ENCODE measurements around the gene RAB5B. TPM values are rescaled to one million over a fixed set of nuclear protein-coding genes. Genes with fewer than 3 reads are reported as not detected.
"Not testable (repeated sequence)": the region's sequence is repeated elsewhere in the genome, so short reads cannot be mapped to it uniquely, and the experiment has no call there.

RAB5B gene
- total RNA-seq, 1 donor from 2014 or later, result 51.0 TPM

DNA sequence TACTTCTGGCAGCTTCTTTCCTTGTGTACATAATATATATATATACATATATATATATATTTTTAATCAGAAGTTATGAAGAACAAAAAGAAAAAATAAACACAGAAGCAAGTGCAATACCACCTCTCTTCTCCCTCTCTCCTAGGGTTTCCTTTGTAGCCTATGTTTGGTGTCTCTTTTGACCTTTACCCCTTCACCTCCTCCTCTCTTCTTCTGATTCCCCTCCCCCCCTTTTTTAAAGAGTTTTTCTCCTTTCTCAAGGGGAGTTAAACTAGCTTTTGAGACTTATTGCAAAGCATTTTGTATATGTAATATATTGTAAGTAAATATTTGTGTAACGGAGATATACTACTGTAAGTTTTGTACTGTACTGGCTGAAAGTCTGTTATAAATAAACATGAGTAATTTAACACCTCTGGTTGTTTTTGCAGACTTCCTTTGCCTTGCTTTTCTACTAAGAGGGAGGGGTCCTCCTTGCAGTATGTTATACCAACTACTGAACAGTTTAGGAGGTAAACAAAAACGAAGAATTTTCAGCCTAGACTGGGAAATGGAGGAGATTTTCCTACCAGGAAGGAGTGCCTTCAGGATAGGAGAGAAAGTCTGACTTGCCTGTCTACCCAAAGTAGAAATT is 64.3 kb downstream of the RAB5B start:
- H3K27ac Mint-ChIP-seq, result peak overlapping the region; percentile 35
- H3K9me3 Mint-ChIP-seq, result no peaks in the 10 kb centered on the region
- peaks cover 46% of the 10 kb centered on the region for H3K4me1 Mint-ChIP-seq (ENCODE audit: low read depth)
- H3K4me3 Mint-ChIP-seq (ENCODE audit: low read depth), result no peak overlapping the region
- intact Hi-C loops (cut with micrococcal nuclease), result no loop called here
- peaks cover 61% of the 10 kb centered on the region for H3K36me3 Mint-ChIP-seq (ENCODE audit: low read depth)
- no peak for DNase-seq (ENCODE audit: low spot score)
- H3K27me3 Mint-ChIP-seq (ENCODE audit: low read depth), result no peaks in the 10 kb centered on the region

DNA sequence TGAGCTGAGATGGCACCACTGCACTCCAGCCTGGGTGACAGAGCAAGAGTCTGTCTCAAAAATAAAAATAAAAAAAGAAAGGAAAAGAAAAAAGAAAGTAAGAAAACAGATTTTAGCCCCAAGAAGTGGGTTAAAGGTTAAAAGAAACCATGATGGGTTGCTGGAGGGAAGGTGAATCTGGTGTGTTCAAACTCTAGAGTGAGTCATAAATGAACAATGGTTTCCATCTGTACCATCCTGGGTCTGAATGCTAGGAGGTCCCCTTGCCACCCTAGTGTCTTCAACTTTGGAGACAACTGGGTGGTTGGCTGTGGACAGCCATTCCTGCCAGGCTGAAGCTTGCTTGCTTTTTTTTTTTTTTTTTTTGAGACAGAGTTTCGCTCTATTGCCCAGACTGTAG is 66.3 kb downstream of the RAB5B start:
- DNase-seq (ENCODE audit: low spot score), result no peak
- Mint-ChIP-seq H3K9me3 (no peaks in the 10 kb centered on the region), H3K27me3 (ENCODE audit: low read depth) (no peaks in the 10 kb centered on the region), H3K27ac (peak overlapping the region; percentile 88), H3K36me3 (ENCODE audit: low read depth) (peaks cover 69% of the 10 kb centered on the region), H3K4me3 (ENCODE audit: low read depth) (peak overlapping the region; percentile 95), H3K4me1 (ENCODE audit: low read depth) (peaks cover 48% of the 10 kb centered on the region)
- intact Hi-C loops (cut with micrococcal nuclease), result loop anchor here (2.0 to 10.0 kb wide), 4 partner anchors 77 to 303 kb away; partner anchors contain the start of genes ORMDL2, RPL41 and SARNP

DNA sequence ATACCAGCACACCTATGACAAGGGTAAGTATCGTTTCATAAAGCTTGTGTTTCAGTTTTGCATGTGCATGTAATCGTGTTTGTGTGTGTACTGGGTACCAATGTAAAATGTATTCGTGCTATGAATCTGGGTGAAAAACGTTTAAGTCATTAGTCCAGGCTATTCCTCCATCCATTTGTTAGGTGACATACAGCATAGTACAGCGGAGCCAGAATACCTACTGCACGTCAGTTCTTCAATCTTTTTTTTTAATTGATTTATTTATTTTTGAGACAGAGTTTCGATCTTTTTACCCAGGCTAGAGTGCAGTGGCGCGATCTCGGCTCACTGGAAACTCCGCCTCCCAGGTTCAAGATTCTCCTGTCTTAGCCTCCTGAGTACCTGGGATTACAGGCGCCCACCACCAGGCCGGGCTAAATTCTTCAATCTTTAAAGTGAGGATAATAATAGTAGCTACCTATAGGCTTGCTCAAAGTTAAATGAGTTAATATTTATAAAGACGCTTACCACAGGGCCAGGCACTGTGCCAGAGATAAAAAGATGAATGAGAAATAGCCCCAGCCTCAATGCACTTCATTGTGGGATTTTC is 67.2 kb downstream of the RAB5B start:
- H3K4me3 Mint-ChIP-seq (ENCODE audit: low read depth), result peak overlapping the region; percentile 95
- H3K9me3 Mint-ChIP-seq, result no peaks in the 10 kb centered on the region
- peaks cover 43% of the 10 kb centered on the region for H3K4me1 Mint-ChIP-seq (ENCODE audit: low read depth)
- intact Hi-C loops (cut with micrococcal nuclease), result loop anchor here (1.0 to 10.0 kb wide), 10 partner anchors 9 to 304 kb away; partner anchors contain the start of genes IKZF4, ORMDL2, PA2G4 and RPL41
- H3K36me3 Mint-ChIP-seq (ENCODE audit: low read depth), result peaks cover 66% of the 10 kb centered on the region
- peak overlapping the region; percentile 88 for H3K27ac Mint-ChIP-seq
- DNase-seq (ENCODE audit: low spot score), result no peak
- no peaks in the 10 kb centered on the region for H3K27me3 Mint-ChIP-seq (ENCODE audit: low read depth)

DNA sequence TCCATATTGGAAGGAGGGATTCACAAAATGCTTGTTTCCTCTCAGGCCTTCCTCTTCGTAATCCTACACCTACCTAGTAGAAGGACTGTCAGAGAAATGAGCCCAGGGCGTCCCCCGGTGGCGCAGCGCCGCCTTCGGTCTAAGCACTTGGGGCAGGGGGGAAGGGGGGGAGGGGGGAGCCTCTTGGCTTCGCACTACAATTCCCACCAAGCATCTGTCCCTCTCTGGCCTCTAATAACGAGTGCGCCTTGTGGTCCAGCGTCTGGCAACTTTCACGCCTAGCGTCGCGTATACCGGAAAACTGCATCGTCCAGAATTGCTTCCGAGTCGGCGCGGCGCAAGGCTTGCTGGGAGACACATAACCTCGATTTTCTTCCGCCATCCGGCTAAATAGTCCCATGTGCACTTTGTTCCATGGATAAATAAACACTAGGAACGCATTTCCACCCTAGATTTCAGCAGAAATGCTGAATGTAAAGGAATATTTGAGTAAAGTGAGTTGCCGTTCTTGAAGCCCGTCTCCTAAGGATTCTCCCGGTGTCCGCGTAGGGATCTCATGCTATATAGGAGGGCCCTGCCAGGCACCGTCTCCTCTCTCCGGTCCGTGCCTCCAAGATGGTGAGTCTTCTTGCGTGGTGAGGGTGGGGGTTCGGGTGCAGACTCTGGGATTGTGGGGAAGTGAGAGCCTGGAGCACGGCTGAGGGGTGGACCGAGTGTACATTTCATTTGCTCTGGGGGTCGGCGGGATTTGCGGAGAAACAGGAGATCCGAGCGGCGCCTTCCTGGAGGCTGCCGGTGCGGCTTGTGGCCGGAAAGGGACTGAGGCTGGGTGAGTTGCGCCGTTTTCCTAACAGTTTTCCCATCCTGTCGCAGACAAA is 67.9 kb downstream of the RAB5B start, which contains the start of gene RPS26:
Gene RPS26, plus strand, starts transcription at position 367 of the 878 bp plus-strand sequence. Its CDS starts 249 bp downstream, at position 616.
- DNase-seq (ENCODE audit: low spot score), result peak; percentile 94
- no peaks in the 10 kb centered on the region for H3K27me3 Mint-ChIP-seq (ENCODE audit: low read depth)
- peak within 1 kb of the TSS; percentile 95 for H3K4me3 Mint-ChIP-seq (ENCODE audit: low read depth)
- peak within 1 kb of the TSS; percentile 93 for H3K27ac Mint-ChIP-seq
- intact Hi-C loops (cut with micrococcal nuclease), result loop anchor here (1.0 to 10.0 kb wide), 10 partner anchors 9 to 304 kb away; partner anchors contain the start of genes IKZF4, ORMDL2, PA2G4 and RPL41
- H3K36me3 Mint-ChIP-seq (ENCODE audit: low read depth), result peaks cover 64% of the 10 kb centered on the region
- peaks cover 44% of the 10 kb centered on the region for H3K4me1 Mint-ChIP-seq (ENCODE audit: low read depth)
- H3K9me3 Mint-ChIP-seq, result no peaks in the 10 kb centered on the region

DNA sequence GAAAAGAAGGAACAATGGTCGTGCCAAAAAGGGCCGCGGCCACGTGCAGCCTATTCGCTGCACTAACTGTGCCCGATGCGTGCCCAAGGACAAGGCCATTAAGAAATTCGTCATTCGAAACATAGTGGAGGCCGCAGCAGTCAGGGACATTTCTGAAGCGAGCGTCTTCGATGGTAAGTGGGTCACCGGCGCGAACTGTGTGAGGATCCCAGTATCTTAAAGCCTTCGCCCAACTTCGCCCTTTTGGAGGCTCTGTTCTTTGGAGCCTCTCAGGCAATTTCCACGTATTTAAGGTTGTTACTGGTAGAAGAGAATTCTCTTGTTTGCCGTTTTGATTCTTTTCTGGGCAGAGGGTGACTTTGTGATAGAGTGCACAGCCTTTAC is 68.5 kb downstream of the RAB5B start:
- Mint-ChIP-seq H3K27ac (peak overlapping the region; percentile 93), H3K4me1 (ENCODE audit: low read depth) (peaks cover 43% of the 10 kb centered on the region), H3K4me3 (ENCODE audit: low read depth) (peak overlapping the region; percentile 95), H3K36me3 (ENCODE audit: low read depth) (peaks cover 60% of the 10 kb centered on the region)
- not testable (repeated sequence) for H3K9me3 Mint-ChIP-seq; H3K27me3 Mint-ChIP-seq (ENCODE audit: low read depth); DNase-seq (ENCODE audit: low spot score)
- intact Hi-C loops (cut with micrococcal nuclease), result loop anchor here (5.0 to 10.0 kb wide), 3 partner anchors 152 to 305 kb away; partner anchors contain the start of genes ORMDL2 and SARNP

- intact Hi-C loops (cut with micrococcal nuclease), result loop anchor here (5.0 to 10.0 kb wide), 3 partner anchors 152 to 306 kb away; partner anchors contain the start of genes ORMDL2 and SARNP
- Mint-ChIP-seq H3K4me3 (ENCODE audit: low read depth) (peak overlapping the region; percentile 95), H3K4me1 (ENCODE audit: low read depth) (peaks cover 40% of the 10 kb centered on the region), H3K9me3 (no peaks in the 10 kb centered on the region), H3K36me3 (ENCODE audit: low read depth) (peaks cover 56% of the 10 kb centered on the region), H3K27ac (peak overlapping the region; percentile 93), H3K27me3 (ENCODE audit: low read depth) (no peaks in the 10 kb centered on the region)
- DNase-seq (ENCODE audit: low spot score), result no peak
Observed at GRCh38 chr12:56042843-56043242, 69.0 kb downstream of the RAB5B start.

Other genes with a start within 250 kb of the RAB5B start
- 230 and 236 TPM in 2 replicates for gene CD63, start 245.1 kb upstream of the RAB5B start, total RNA-seq
- 15.3 and 15.4 TPM in 2 replicates for gene GDF11, start 231.0 kb upstream of the RAB5B start, total RNA-seq
- gene SARNP, start 156.4 kb upstream of the RAB5B start, total RNA-seq, result 78.3 and 82.2 TPM in 2 replicates
- gene ORMDL2, start 156.0 kb upstream of the RAB5B start, total RNA-seq, result 58.6 and 59.2 TPM in 2 replicates
- gene DNAJC14, start 144.5 kb upstream of the RAB5B start, total RNA-seq, result 34.8 and 35.2 TPM in 2 replicates
- gene MMP19, start 131.1 kb upstream of the RAB5B start, total RNA-seq, result not detected in 2 replicates
- 37.5 and 43.4 TPM in 2 replicates for gene PYM1, start 46.2 kb upstream of the RAB5B start, total RNA-seq
- gene DGKA, start 42.9 kb upstream of the RAB5B start, total RNA-seq, result 218 and 242 TPM in 2 replicates
- gene PMEL, start 8.0 kb upstream of the RAB5B start, total RNA-seq, result 0.32 and 0.37 TPM in 2 replicates
- gene CDK2, start 7.2 kb upstream of the RAB5B start, total RNA-seq, result 116 and 121 TPM in 2 replicates
- 19.9 and 21.2 TPM in 2 replicates for gene SUOX, start 23.2 kb downstream of the RAB5B start, total RNA-seq
- gene IKZF4, start 47.0 kb downstream of the RAB5B start, total RNA-seq, result 34.8 and 35.5 TPM in 2 replicates
- 43.9 and 45.2 TPM in 2 replicates for gene RPS26, start 67.8 kb downstream of the RAB5B start, total RNA-seq
- 0.11 and 0.71 TPM in 2 replicates for gene ERBB3, start 106.1 kb downstream of the RAB5B start, total RNA-seq
- 356 and 364 TPM in 2 replicates for gene PA2G4, start 130.5 kb downstream of the RAB5B start, total RNA-seq
- gene RPL41, start 142.6 kb downstream of the RAB5B start, total RNA-seq, result 3,925 and 4,057 TPM in 2 replicates
- gene ZC3H10, start 144.2 kb downstream of the RAB5B start, total RNA-seq, result 7.7 and 9.2 TPM in 2 replicates
- gene ESYT1, start 154.2 kb downstream of the RAB5B start, total RNA-seq, result 154 TPM in 2 replicates
- 89.7 and 94.3 TPM in 2 replicates for gene MYL6B, start 178.5 kb downstream of the RAB5B start, total RNA-seq
- 1,051 and 1,067 TPM in 2 replicates for gene MYL6, start 184.3 kb downstream of the RAB5B start, total RNA-seq
- 131 and 136 TPM in 2 replicates for gene SMARCC2, start 215.4 kb downstream of the RAB5B start, total RNA-seq
- gene RNF41, start 247.8 kb downstream of the RAB5B start, total RNA-seq, result 38.5 TPM in 2 replicates